Breast epithelium (tissue), 4 donors: ENCODE data around the gene MNX1. TPM values are rescaled to one million over a fixed set of nuclear protein-coding genes. Genes with fewer than 3 reads are reported as not detected.

ENCODE experiments used
- DNase-seq, 2 donors: peaks; one replicate each; pipeline ENCODE4 v3.0.0-alpha.2; 2019; ENCODE audit warnings: low spot score in 2 of 2
- H3K27ac ChIP-seq, 2 donors: fragments of 200-600 bp; sonication (generic) in 1 of 2; one replicate each; pipeline ENCODE4 v1.5.1; 2016 to 2019; ENCODE audit warnings: mild to moderate bottlenecking in 1 of 2
- H3K27me3 ChIP-seq, 2 donors: fragments of 200-600 bp; sonication (generic) in 1 of 2; one replicate each; pipeline versions ENCODE4 v1.5.1 to v1.6.0; 2017 to 2019; ENCODE audit warnings: control low read depth in 1 of 2, mild to moderate bottlenecking in 1 of 2
- H3K36me3 ChIP-seq: fragments of 200-600 bp; one replicate; pipeline ENCODE4 v1.5.1; 2019
- H3K4me1 ChIP-seq, 2 donors: fragments of 200-600 bp; sonication (generic); one replicate each; pipeline ENCODE4 v1.5.1; 2016 to 2019; ENCODE audit warnings: control low read depth in 1 of 2
- H3K4me3 ChIP-seq, 3 donors: fragments of 200-600 bp; sonication (generic); 1 replicate in 2 of 3; 2 replicates in 1 of 3; pipeline ENCODE4 v1.5.1; 2016 to 2019; ENCODE audit warnings: mild to moderate bottlenecking in 3 of 3, moderate library complexity in 2 of 3
- H3K9me3 ChIP-seq, 2 donors: fragments of 200-600 bp; sonication (generic) in 1 of 2; one replicate each; pipeline ENCODE4 v1.5.1; 2016 to 2019; ENCODE audit warnings: control low read depth in 1 of 2
- POLR2A ChIP-seq: fragments of 450-650 bp; IDR thresholded peaks from one replicate; pipeline ENCODE4 v1.6.1; 2016; ENCODE audit warnings: antibody characterized with exemption, mild to moderate bottlenecking, moderate library complexity
- POLR2AphosphoS5 ChIP-seq, 3 donors: sonication (generic); formaldehyde crosslinking; IDR thresholded peaks; one replicate each; pipeline ENCODE4 v1.6.1; 2017; ENCODE audit warnings: antibody characterized with exemption in 3 of 3
- intact Hi-C: fragments of 100-400 bp; cut with DNase I; formaldehyde crosslinking; loops from one replicate; pipeline ENCODE4 v1.15.1; 2023; ENCODE audit warnings: low total_unique reads
- total RNA-seq, 3 donors: library from RNA; depleted of rRNA; stranded (reverse); fragments of >200 nt; gene quantifications; one replicate each; pipeline ENCODE4 v1.1.0, GENCODE V29; 2016
- TF ChIP-seq, protein P1 (sequence below), 3 donors: fragments of 450-650 bp; IDR thresholded peaks; one replicate each; pipeline ENCODE4 v1.5.1; 2016 to 2017; ENCODE audit warnings: antibody characterized with exemption in 3 of 3, mild to moderate bottlenecking in 3 of 3, moderate library complexity in 3 of 3

Gene MNX1
- total RNA-seq, 3 donors from 2014 or later, result 0.15 to 0.33 TPM; not detected in 1

DNA sequence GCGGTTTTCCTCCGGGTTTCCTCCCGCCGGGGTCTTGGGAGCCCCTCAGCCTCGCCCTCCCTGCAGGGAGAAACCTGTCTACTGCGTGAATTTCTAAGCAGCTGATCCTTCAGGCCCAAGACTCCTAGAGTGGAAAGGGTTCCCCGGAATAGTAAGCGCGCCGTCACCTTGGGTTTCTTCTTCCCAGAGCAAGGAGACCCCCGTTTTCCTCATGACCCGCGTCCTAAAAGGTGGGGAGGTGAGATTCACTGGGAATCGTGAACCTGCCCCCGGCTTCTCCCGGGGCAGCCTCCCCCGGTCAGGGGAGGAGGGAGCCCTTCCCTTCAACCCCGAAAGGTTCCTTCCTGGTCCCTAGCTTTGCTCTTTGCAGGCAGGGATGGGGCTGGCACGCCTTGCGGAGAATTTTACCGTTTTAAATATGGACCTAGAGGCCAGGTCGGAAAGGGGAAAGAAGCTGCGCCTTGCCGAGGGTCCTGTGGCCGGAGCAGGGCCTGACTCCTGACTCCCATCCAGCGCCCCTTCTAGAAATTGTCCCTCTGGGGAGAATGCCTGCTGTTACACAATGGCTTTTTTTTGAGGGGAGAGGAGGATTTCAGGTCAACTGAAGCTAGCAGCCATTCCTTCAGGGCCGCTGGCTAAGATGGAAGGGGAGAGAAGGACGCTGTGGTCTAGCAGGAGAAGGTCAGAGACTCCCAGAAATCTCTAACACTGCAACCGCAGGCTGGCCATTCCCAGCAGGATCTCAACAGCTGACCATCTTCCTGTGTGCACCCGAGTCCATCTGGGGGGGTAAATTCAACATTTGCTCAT, 11.6 kb upstream of the MNX1 start:
- Histone ChIP-seq H3K27ac (no peak overlapping the region), H3K4me1 (peaks cover 8 to 21% of the 10 kb centered on the region in 2 donors), H3K36me3 (no peaks in the 10 kb centered on the region), H3K4me3 (peak overlapping the region in 1 of 3 donors; percentile 58), H3K9me3 (no peaks in the 10 kb centered on the region), H3K27me3 (peaks cover 16 to 83% of the 10 kb centered on the region in 2 donors)
- DNase-seq, result peak in 1 of 2 donors; percentile 39
- TF ChIP-seq POLR2A (no peak), POLR2AphosphoS5 (IDR thresholded peaks at IDR 0.05) (no peak)
- TF ChIP-seq, protein P1, sequence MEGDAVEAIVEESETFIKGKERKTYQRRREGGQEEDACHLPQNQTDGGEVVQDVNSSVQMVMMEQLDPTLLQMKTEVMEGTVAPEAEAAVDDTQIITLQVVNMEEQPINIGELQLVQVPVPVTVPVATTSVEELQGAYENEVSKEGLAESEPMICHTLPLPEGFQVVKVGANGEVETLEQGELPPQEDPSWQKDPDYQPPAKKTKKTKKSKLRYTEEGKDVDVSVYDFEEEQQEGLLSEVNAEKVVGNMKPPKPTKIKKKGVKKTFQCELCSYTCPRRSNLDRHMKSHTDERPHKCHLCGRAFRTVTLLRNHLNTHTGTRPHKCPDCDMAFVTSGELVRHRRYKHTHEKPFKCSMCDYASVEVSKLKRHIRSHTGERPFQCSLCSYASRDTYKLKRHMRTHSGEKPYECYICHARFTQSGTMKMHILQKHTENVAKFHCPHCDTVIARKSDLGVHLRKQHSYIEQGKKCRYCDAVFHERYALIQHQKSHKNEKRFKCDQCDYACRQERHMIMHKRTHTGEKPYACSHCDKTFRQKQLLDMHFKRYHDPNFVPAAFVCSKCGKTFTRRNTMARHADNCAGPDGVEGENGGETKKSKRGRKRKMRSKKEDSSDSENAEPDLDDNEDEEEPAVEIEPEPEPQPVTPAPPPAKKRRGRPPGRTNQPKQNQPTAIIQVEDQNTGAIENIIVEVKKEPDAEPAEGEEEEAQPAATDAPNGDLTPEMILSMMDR (IDR thresholded peaks at IDR 0.05), result no peak
- intact Hi-C loops, result no loop called here

DNA sequence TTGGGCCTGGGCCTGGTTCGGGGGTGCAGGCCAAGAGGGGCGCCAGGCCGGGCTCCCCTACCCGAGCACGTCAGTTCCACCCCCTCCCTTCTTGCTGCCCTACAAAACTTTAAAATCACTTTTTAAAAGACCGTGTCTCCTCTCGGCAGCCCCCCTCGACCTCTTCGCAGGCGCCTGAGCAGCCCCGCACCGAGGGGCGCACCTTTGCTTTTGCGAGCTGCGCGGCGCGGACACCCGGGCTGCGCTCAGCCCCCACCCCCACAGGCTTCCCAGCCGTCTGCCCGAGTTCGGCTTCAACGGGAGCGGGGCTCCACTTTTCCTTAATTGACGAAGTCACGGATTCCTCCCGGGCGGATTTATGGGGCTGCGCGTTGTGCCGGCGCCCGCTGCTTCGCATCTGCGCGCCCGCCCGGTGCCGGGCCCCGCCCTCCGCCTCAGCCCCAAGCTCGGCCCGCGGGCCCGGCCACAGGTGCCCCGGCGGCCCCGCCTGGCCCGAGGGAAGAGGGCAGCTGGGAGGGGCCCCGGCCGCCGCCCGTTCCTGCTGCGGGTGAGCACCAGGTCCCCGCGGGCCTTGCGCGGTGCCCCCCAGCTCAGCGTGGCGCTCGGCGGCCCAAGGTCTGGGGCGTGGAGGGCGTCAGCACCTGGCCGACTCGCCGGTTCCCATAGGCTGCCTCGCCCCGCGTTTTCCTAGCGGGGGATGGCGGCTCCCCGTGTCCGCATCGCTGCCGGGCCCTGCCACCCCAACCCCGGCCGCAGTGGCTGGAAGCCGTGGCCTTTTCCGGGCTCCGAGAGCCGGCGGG, 10.8 kb upstream of the MNX1 start:
- no peaks in the 10 kb centered on the region for H3K9me3 ChIP-seq
- intact Hi-C loops, result no loop called here
- peak overlapping the region in 2 of 3 donors; percentile 20 to 58 for H3K4me3 ChIP-seq
- DNase-seq, result peak in 1 of 2 donors; percentile 30
- no peak overlapping the region for H3K27ac ChIP-seq
- no peaks in the 10 kb centered on the region for H3K36me3 ChIP-seq
- H3K27me3 ChIP-seq, result peaks cover 16 to 91% of the 10 kb centered on the region in 2 donors
- TF ChIP-seq POLR2AphosphoS5 (IDR thresholded peaks at IDR 0.05), result no peak
- no peak for TF ChIP-seq POLR2A
- TF ChIP-seq, protein P1 (IDR thresholded peaks at IDR 0.05), result no peak
- H3K4me1 ChIP-seq, result peaks cover 8 to 21% of the 10 kb centered on the region in 2 donors

- Histone ChIP-seq H3K27ac (no peak overlapping the region), H3K36me3 (no peaks in the 10 kb centered on the region), H3K9me3 (no peaks in the 10 kb centered on the region), H3K4me1 (peaks cover 8 to 21% of the 10 kb centered on the region in 2 donors), H3K4me3 (peak overlapping the region in 2 of 3 donors; percentile 20 to 58), H3K27me3 (peaks cover 16 to 98% of the 10 kb centered on the region in 2 donors)
- intact Hi-C loops, result no loop called here
- TF ChIP-seq POLR2AphosphoS5 (IDR thresholded peaks at IDR 0.05), result no peak
- no peak for TF ChIP-seq POLR2A
- TF ChIP-seq, protein P1 (IDR thresholded peaks at IDR 0.05), result no peak
- DNase-seq, result peak in 1 of 2 donors; percentile 39
Observed at GRCh38 chr7:157020514-157021070, 10.1 kb upstream of the MNX1 start.

- no peak for TF ChIP-seq POLR2A
- no peak for TF ChIP-seq POLR2AphosphoS5 (IDR thresholded peaks at IDR 0.05)
- TF ChIP-seq, protein P1 (IDR thresholded peaks at IDR 0.05), result no peak
- peaks cover 16 to 98% of the 10 kb centered on the region in 2 donors for H3K27me3 ChIP-seq
- no peaks in the 10 kb centered on the region for H3K9me3 ChIP-seq
- intact Hi-C loops, result no loop called here
- H3K27ac ChIP-seq, result no peak overlapping the region
- H3K36me3 ChIP-seq, result no peaks in the 10 kb centered on the region
- peak in 1 of 2 donors; percentile 37 for DNase-seq
- no peak overlapping the region for H3K4me3 ChIP-seq
- H3K4me1 ChIP-seq, result peaks cover 8 to 21% of the 10 kb centered on the region in 2 donors
Observed at GRCh38 chr7:157019718-157020451, 9.4 kb upstream of the MNX1 start.
